Measurements from ENCODE around the gene MTHFSD. TPM values are rescaled to one million over a fixed set of nuclear protein-coding genes. Genes with fewer than 3 reads are reported as not detected.

MTHFSD gene
- total RNA-seq, 2 experiments from 2014 or later, result 7.3 to 7.9 TPM

DNA sequence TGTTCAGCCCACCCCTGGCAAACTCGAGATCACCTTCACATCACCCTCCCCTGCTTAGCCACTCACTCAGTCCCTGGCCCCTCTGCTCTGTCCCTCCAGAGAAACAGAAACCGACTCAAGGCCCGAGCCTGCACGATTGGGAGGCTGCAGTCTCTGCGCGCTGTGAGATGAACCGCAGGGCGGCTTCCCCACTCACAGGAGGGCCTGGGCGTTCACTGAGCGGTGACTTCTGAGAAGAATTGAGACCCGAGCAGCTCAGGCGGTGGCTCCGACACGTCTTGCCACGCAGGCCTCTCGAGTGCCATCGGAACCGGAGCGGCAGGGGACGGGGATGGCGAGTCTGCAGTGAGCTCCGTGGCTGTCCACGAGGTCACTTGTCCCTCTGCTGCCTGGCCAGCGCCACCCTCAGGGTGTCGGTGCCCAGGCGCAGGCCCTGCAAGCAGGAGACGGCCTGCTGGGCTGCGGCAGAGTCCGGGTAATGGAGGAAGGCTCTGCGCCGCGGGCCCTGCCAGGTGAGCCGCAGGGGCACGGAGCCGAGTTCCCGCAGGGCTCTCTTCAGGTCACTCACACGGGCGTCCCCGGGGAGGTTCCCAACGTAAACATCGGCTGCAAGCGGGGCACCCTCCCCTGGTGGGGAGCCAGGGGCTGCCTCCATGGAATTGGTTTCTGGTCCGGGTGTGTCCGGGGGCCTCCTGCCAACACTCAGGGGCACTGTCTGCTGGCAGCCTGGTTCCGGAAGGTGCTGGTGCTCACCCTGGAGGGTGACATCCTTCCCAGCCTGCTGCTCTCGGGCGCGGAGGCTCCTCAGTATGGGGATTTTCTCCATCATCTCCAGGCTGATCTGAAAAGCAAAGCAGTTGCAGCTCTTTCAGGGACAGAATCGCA is 23.2 kb downstream of the MTHFSD start:
- Histone ChIP-seq H3K36me3 (ENCODE audit: insufficient read depth, low read length) (peaks cover 8% of the 10 kb centered on the region), H3K4me3 (ENCODE audit: low read length) (no peak overlapping the region), H3K4me1 (ENCODE audit: insufficient read depth, low read length) (no peaks in the 10 kb centered on the region), H3K27ac (ENCODE audit: low read depth in 1 of 2, low read length in 2 of 2) (no peak overlapping the region), H3K9me3 (ENCODE audit: control insufficient read depth in 1 of 2, insufficient read depth in 1 of 2, low read length in 2 of 2) (peaks cover 0 to 10% of the 10 kb centered on the region in 2 experiments), H3K27me3 (ENCODE audit: control insufficient read depth in 1 of 2, insufficient read depth in 2 of 2, low read length in 2 of 2) (no peaks in the 10 kb centered on the region)
- no peak overlapping the region for H3K4me3 Mint-ChIP-seq
- no peaks in the 10 kb centered on the region for H3K27me3 Mint-ChIP-seq
- intact Hi-C loops (cut with DNase I, micrococcal nuclease), result no loop called here
- H3K9me3 Mint-ChIP-seq, result no peaks in the 10 kb centered on the region
- POLR2A ChIA-PET, result no interaction called here
- CTCF ChIA-PET, result no interaction called here
- H3K4me1 Mint-ChIP-seq (ENCODE audit: low read depth), result no peaks in the 10 kb centered on the region
- peaks cover 44% of the 10 kb centered on the region for H3K36me3 Mint-ChIP-seq (ENCODE audit: low read depth)
- ATAC-seq (ENCODE audit: poor library complexity) (no peak), DNase-seq (no peak)
- TF ChIP-seq, protein P1, sequence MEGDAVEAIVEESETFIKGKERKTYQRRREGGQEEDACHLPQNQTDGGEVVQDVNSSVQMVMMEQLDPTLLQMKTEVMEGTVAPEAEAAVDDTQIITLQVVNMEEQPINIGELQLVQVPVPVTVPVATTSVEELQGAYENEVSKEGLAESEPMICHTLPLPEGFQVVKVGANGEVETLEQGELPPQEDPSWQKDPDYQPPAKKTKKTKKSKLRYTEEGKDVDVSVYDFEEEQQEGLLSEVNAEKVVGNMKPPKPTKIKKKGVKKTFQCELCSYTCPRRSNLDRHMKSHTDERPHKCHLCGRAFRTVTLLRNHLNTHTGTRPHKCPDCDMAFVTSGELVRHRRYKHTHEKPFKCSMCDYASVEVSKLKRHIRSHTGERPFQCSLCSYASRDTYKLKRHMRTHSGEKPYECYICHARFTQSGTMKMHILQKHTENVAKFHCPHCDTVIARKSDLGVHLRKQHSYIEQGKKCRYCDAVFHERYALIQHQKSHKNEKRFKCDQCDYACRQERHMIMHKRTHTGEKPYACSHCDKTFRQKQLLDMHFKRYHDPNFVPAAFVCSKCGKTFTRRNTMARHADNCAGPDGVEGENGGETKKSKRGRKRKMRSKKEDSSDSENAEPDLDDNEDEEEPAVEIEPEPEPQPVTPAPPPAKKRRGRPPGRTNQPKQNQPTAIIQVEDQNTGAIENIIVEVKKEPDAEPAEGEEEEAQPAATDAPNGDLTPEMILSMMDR (IDR thresholded peaks at IDR 0.05), result no peak
- H3K27ac Mint-ChIP-seq, result no peak overlapping the region

DNA sequence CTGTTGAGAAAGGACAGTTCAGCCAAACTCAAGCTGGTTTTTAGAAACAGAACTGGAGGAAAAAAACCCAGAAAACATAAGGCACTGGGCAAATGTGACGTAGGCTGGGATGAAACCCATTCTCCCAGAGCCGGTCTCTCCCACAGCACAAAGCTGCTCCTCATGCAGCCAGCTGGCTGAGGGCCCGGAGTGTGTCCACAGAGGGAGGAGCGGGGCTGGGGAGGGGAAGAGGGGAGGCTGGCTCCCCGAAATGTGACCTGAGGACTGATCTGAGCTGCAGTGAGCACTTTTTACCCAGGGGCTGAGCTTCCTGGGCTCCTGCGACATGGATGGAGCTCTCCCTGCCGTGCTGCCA is 23.9 kb downstream of the MTHFSD start:
- peaks cover 37% of the 10 kb centered on the region for H3K36me3 Mint-ChIP-seq (ENCODE audit: low read depth)
- H3K36me3 ChIP-seq (ENCODE audit: insufficient read depth, low read length), result peaks cover 4% of the 10 kb centered on the region
- no peaks in the 10 kb centered on the region for H3K27me3 Mint-ChIP-seq
- no peaks in the 10 kb centered on the region for H3K27me3 ChIP-seq (ENCODE audit: control insufficient read depth in 1 of 2, insufficient read depth in 2 of 2, low read length in 2 of 2)
- POLR2A ChIA-PET, result no interaction called here
- no peak for ATAC-seq (ENCODE audit: poor library complexity)
- no peak for DNase-seq
- CTCF ChIA-PET, result no interaction called here
- TF ChIP-seq, protein P1 (IDR thresholded peaks at IDR 0.05), result no peak
- H3K4me1 Mint-ChIP-seq (ENCODE audit: low read depth), result no peaks in the 10 kb centered on the region
- H3K4me3 ChIP-seq (ENCODE audit: low read length), result no peak overlapping the region
- intact Hi-C loops (cut with DNase I, micrococcal nuclease), result no loop called here
- H3K4me3 Mint-ChIP-seq, result no peak overlapping the region
- H3K27ac ChIP-seq (ENCODE audit: low read depth in 1 of 2, low read length in 2 of 2), result no peak overlapping the region
- no peaks in the 10 kb centered on the region for H3K4me1 ChIP-seq (ENCODE audit: insufficient read depth, low read length)
- H3K27ac Mint-ChIP-seq, result no peak overlapping the region
- H3K9me3 ChIP-seq (ENCODE audit: control insufficient read depth in 1 of 2, insufficient read depth in 1 of 2, low read length in 2 of 2), result peaks cover 0 to 10% of the 10 kb centered on the region in 2 experiments
- H3K9me3 Mint-ChIP-seq, result no peaks in the 10 kb centered on the region

DNA sequence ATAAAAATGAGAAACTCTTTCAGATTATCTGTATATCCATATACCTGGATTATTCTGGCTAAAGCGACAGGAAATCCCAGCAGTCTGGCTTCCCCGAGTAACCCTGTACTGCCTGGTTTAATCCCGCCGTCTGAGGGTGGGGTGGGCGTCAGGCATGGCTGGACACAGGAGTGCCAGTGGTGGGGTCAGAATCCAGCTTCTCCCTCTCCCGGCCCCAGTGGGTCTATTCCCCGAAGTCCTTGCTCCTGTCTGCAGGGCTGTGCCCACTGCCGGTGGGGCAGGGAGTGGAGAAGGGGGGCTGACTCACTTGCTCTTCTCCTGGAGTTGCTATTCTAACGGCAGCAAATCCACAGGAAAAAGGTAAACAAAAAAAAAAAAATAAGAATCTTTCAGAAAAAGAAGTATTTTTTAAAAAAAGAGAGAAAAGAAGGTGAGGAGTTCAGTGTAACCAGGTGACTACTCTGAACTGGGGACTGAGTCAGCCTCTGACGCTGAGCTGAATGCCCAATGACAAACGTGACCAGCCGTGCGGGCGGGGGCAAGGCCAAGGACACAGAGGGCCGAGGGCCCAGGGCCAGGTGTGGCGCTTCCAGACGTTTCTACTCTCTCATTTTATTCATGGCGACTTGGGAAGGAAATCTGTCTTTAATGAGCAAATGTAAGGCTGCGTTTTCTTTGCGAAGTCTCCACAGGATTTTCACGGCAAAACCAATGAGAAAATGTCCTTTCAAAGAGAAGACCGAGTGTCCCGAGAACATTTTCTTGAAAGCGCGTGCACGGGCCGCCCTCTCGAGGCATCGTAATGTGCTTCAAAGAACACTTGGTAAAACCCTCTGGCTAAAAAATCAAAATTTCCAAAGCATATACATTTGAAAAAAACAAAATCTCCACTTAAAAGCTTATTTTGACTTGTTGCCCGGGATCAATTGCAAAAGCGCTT is 24.5 kb downstream of the MTHFSD start:
- DNase-seq (no peak), ATAC-seq (ENCODE audit: poor library complexity) (no peak)
- TF ChIP-seq, protein P1 (IDR thresholded peaks at IDR 0.05), result no peak
- ChIA-PET CTCF (no interaction called here), POLR2A (no interaction called here)
- Mint-ChIP-seq H3K36me3 (ENCODE audit: low read depth) (peaks cover 31% of the 10 kb centered on the region), H3K27ac (no peak overlapping the region), H3K27me3 (no peaks in the 10 kb centered on the region), H3K4me1 (ENCODE audit: low read depth) (no peaks in the 10 kb centered on the region), H3K9me3 (no peaks in the 10 kb centered on the region), H3K4me3 (no peak overlapping the region)
- Histone ChIP-seq H3K4me1 (ENCODE audit: insufficient read depth, low read length) (no peaks in the 10 kb centered on the region), H3K9me3 (ENCODE audit: control insufficient read depth in 1 of 2, insufficient read depth in 1 of 2, low read length in 2 of 2) (peaks cover 0 to 10% of the 10 kb centered on the region in 2 experiments), H3K4me3 (ENCODE audit: low read length) (no peak overlapping the region), H3K36me3 (ENCODE audit: insufficient read depth, low read length) (no peaks in the 10 kb centered on the region), H3K27me3 (ENCODE audit: control insufficient read depth in 1 of 2, insufficient read depth in 2 of 2, low read length in 2 of 2) (no peaks in the 10 kb centered on the region), H3K27ac (ENCODE audit: low read depth in 1 of 2, low read length in 2 of 2) (no peak overlapping the region)
- intact Hi-C loops (cut with DNase I, micrococcal nuclease), result no loop called here
